Activated CD8-positive, alpha-beta T cell treated with anti-CD3 and anti-CD28 coated beads, Interleukin-2, amount 10 ng/mL, durations not matched to agents 7 days and 5 days (primary cell): ENCODE measurements around the gene TFCP2L1. TPM values are rescaled to one million over a fixed set of nuclear protein-coding genes. Genes with fewer than 3 reads are reported as not detected.

Experiments used
- ATAC-seq: fragments of 150-1000 bp; cut with Tn5 transposase; one replicate; pipeline ENCODE4 v1.10.0; 2021; ENCODE audit warnings: moderate library complexity
- CTCF ChIA-PET: fragments of 350-600 bp; sonication (Branson Sonifier 250); formaldehyde crosslinking; loops from one replicate; lab custom pipeline; 2021; ENCODE audit warnings: antibody characterized with exemption; lab: Charles Lee
- POLR2A ChIA-PET: fragments of 350-600 bp; sonication (Branson Sonifier 250); formaldehyde crosslinking; loops from one replicate; lab custom pipeline; 2021; ENCODE audit warnings: antibody characterized with exemption; lab: Charles Lee
- DNase-seq: peaks from one replicate; pipeline ENCODE4 v3.0.0-alpha.2; 2020
- H3K27ac Mint-ChIP-seq: one replicate; pipeline ENCODE4 v1.8.0; 2021; ENCODE audit warnings: mild to moderate bottlenecking, mixed read lengths
- H3K27me3 Mint-ChIP-seq: one replicate; pipeline ENCODE4 v1.8.0; 2021; ENCODE audit warnings: low read depth, mixed read lengths
- H3K36me3 Mint-ChIP-seq: one replicate; pipeline ENCODE4 v1.8.0; 2021; ENCODE audit warnings: low read depth, mixed read lengths
- H3K4me1 Mint-ChIP-seq: one replicate; pipeline ENCODE4 v1.8.0; 2021; ENCODE audit warnings: low read depth, mixed read lengths
- H3K4me3 Mint-ChIP-seq: one replicate; pipeline ENCODE4 v1.8.0; 2021; ENCODE audit warnings: mild to moderate bottlenecking, mixed read lengths
- H3K9me3 Mint-ChIP-seq: one replicate; pipeline ENCODE4 v1.8.0; 2022; ENCODE audit warnings: mixed read lengths; ENCODE audit not compliant: insufficient read depth
- total RNA-seq, 2 experiments: library from RNA; stranded (reverse); gene quantifications; one replicate each; pipeline ENCODE4 v1.2.3, GENCODE V29; 2021

Gene TFCP2L1
- total RNA-seq, 2 experiments from 2014 or later = 0.16 TPM; not detected in 1

DNA sequence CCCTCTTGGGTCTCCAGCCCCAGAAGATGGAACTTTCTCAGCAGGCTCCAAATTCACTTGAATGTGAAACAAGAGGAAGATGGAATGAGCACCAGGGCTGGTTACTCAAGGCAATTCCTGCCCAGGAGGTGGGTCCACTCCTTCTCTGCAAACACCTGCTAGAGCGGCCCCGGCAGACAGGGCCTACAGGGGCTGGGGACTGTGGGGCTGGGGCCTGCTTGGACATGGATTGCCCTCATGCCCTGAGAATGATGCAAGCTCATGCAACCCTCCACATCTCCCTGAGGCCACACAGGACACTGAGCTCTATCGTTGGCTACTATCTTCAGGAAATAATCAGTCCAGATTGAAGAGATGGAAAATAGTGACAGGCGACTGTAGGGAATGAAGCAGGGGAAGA lies 39.1 kb downstream of the TFCP2L1 start:
- ATAC-seq = no peak
- H3K9me3 Mint-ChIP-seq = no peaks in the 10 kb centered on the region
- H3K27me3 Mint-ChIP-seq = no peaks in the 10 kb centered on the region
- H3K36me3 Mint-ChIP-seq = no peaks in the 10 kb centered on the region
- no peak overlapping the region for H3K4me3 Mint-ChIP-seq
- DNase-seq = no peak
- ChIA-PET POLR2A (no interaction called here), CTCF (no interaction called here)
- H3K4me1 Mint-ChIP-seq = no peaks in the 10 kb centered on the region
- H3K27ac Mint-ChIP-seq = no peak overlapping the region

DNA sequence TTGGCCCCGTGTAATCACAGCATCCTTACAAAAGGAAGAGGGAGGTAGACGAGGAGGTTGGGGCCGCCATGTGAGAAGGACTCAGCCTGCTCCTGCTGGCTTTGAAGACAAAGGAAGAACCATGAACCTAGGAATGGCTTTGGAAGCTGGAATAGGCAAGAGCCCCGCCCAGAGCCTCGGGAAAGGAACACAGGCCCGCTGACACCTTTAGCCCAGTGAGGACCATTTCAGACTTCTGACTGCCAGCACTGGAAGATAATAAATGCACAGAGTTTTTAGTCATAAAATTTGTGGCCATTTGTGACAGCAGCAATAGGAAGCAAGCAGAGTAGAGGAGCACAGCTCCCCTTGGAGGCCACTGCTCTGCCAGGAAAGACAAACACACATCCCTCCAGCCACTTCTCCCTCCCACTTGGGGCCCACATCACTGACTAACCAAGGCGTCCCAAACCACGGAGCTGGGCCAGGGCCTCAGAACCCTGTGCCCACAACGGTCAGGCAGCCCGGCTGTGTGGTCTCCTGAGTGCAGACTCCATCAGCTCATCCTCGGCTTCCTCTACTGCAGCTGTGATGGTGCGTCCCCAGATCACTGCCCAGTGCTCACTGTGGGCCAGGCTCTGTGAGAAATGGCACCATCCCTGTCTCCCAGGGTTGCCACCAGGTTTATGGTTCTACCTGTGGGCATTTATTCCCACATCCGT lies 39.7 kb downstream of the TFCP2L1 start:
- ChIA-PET CTCF (no interaction called here), POLR2A (no interaction called here)
- no peak for ATAC-seq
- no peak overlapping the region for H3K27ac Mint-ChIP-seq
- H3K27me3 Mint-ChIP-seq = no peaks in the 10 kb centered on the region
- H3K9me3 Mint-ChIP-seq = no peaks in the 10 kb centered on the region
- no peak overlapping the region for H3K4me3 Mint-ChIP-seq
- DNase-seq = no peak
- no peaks in the 10 kb centered on the region for H3K4me1 Mint-ChIP-seq
- no peaks in the 10 kb centered on the region for H3K36me3 Mint-ChIP-seq

DNA sequence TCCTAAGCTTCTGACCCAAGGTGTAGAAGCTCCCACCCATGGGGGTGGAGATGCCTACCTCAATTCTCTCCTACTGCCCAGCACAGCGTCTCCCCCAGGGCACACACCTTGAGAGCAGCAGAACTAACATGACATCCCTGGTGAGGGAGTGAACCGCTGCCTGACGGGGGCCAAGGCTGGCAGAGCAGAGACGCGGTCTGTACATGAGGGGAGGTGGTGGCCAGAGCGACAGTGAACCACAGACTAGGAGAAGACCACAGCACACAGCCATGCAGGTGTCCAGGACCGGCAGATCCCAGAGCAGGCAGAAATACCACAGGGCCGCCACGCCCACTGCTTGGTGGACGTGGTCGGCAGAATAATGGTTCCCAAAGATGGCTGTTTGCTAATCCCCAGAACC lies 40.4 kb downstream of the TFCP2L1 start:
- no peaks in the 10 kb centered on the region for H3K4me1 Mint-ChIP-seq
- no peaks in the 10 kb centered on the region for H3K27me3 Mint-ChIP-seq
- H3K36me3 Mint-ChIP-seq = no peaks in the 10 kb centered on the region
- CTCF ChIA-PET = no interaction called here
- no peak for DNase-seq
- H3K27ac Mint-ChIP-seq = no peak overlapping the region
- H3K9me3 Mint-ChIP-seq = no peaks in the 10 kb centered on the region
- POLR2A ChIA-PET = no interaction called here
- no peak for ATAC-seq
- no peak overlapping the region for H3K4me3 Mint-ChIP-seq

DNA sequence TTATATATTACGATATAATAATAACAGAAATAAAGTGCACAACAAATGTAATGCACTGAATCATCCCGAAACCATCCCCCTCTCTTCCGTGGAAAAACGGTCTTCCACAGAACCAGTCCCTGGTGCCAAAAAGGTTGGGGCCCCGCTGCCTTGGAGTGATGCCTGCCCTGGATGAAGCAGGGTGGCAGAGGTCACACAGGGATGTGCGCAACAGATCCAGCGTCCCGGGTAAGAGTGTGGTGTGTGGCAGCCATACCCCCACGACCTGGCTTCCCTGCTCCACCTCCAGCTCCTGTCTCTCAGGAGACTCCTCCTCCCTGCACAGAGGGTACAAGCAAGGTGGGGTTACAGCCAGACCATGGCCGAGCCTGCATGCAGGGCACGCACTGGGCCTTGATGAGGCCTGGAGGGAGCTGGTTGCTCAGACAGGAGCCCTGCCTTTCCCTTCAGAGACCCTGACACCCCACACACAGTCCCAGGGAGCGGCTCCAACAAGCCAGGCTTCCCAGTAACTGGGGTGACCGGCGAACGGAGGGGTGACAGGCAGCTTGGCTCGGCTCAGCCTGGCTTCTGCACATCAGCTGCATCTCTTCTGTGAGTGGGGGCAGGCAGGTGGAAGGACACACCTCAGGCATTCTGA lies 41.1 kb downstream of the TFCP2L1 start:
- ATAC-seq (no peak), DNase-seq (no peak)
- Mint-ChIP-seq H3K36me3 (no peaks in the 10 kb centered on the region), H3K27ac (no peak overlapping the region), H3K27me3 (no peaks in the 10 kb centered on the region), H3K4me3 (no peak overlapping the region), H3K4me1 (no peaks in the 10 kb centered on the region), H3K9me3 (no peaks in the 10 kb centered on the region)
- ChIA-PET POLR2A (no interaction called here), CTCF (interaction anchor here (1.3 kb wide), 1 partner anchor 8 kb away, joined by 3 read pairs; no protein-coding TSS in a partner anchor)

DNA sequence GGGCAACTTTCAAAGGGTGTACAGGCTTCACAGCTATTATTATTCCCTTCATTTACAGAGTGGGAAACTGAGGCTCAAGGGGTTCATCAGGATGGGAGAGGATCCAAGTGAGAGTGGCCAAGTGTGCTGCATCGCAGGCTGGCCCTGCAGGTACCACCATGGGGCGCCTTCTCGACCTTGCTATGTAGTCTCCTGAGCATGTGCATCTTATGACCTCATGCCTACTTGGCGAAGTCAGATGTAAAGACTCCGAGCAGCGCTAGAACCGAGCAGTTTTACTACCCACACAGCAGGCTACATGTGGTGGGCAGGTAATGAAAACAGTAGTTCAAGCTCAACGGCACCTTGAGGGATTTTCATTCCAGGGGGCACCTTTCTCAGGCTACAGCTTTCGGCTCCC lies 42.0 kb downstream of the TFCP2L1 start:
- Mint-ChIP-seq H3K9me3 (no peaks in the 10 kb centered on the region), H3K4me3 (no peak overlapping the region), H3K27ac (no peak overlapping the region), H3K36me3 (no peaks in the 10 kb centered on the region), H3K27me3 (no peaks in the 10 kb centered on the region), H3K4me1 (no peaks in the 10 kb centered on the region)
- POLR2A ChIA-PET = no interaction called here
- DNase-seq (no peak), ATAC-seq (no peak)
- CTCF ChIA-PET = interaction anchor here (1.3 kb wide), 1 partner anchor 9 kb away, joined by 3 read pairs; no protein-coding TSS in a partner anchor

DNA sequence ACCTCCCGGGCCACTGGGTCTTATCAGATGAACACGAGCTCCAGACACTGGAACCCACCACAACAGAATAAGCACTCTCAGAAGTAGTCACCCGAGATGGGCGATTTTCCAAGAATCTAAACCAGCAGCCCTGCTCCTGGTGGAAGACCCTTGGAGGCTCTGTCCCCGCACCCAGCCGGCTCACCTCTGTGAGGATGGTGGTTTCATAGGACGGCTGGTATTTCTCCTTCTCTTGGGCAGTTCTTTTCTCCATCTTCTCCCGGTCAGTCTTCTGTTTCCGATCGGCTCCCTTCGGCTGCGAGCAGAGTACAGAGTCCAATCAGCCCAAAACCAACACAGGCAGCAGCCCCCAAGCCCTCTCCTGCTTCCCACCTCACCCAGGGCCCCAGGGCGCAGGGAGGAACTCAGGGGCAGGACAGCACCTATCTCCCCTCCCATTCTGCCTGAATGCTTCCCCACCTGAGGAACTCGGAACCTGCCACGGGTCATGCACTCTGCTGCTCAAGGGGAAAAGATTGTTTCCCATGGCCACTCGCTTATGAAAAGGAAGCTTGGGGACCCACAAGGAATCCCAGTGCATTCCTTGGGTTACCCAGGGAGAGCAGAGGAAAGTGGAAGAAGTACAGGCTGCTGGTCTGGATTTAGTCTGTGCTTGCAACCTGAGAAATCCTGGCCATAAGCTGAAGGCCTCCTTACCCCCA lies 42.7 kb downstream of the TFCP2L1 start:
- ChIA-PET POLR2A (no interaction called here), CTCF (interaction anchor here (1.3 kb wide), 1 partner anchor 10 kb away, joined by 3 read pairs; no protein-coding TSS in a partner anchor)
- no peaks in the 10 kb centered on the region for H3K9me3 Mint-ChIP-seq
- H3K36me3 Mint-ChIP-seq = no peaks in the 10 kb centered on the region
- no peak overlapping the region for H3K27ac Mint-ChIP-seq
- H3K27me3 Mint-ChIP-seq = no peaks in the 10 kb centered on the region
- H3K4me1 Mint-ChIP-seq = no peaks in the 10 kb centered on the region
- DNase-seq = no peak
- H3K4me3 Mint-ChIP-seq = no peak overlapping the region
- ATAC-seq = no peak

DNA sequence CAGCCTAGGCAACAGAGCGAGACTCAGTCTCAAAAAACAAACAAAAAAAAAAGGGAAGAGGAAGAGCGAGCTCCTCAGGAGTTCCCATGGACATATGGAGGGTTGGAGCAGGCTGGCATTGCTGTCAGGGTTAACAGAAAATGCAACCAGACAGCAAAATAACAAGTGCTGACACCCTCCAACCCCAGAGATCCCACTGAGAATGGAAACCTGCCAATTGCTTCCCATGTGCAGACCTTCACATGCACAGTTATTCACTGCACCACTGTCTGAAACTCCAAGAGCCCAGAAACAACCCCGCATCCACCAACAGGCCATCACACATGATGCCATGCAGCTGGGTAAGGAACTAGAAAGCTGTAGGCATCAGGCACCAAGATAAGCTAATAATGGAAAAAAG lies 43.5 kb downstream of the TFCP2L1 start:
- DNase-seq = no peak
- no peaks in the 10 kb centered on the region for H3K36me3 Mint-ChIP-seq
- H3K4me1 Mint-ChIP-seq = no peaks in the 10 kb centered on the region
- no peak overlapping the region for H3K4me3 Mint-ChIP-seq
- no peak for ATAC-seq
- no peak overlapping the region for H3K27ac Mint-ChIP-seq
- H3K9me3 Mint-ChIP-seq = no peaks in the 10 kb centered on the region
- ChIA-PET CTCF (no interaction called here), POLR2A (no interaction called here)
- no peaks in the 10 kb centered on the region for H3K27me3 Mint-ChIP-seq

DNA sequence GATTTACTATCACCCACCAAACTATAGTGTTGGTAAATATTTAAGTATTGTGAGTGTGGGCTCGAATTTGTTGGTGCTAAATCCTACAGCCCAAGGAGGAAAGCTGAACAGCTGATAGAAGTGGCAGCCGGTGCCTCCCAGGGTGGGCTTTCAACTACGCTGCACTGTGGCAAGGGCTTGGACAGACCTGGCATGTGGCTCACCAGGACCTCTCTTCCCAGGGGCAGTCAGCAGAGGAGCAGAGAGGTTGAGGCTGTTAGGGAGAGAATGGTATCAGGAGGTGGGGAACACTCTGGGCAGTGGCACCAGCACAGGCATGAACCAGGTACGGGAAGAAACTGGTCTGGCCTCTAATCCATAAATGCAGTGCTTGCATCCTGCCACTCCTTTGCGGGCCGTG lies 44.6 kb downstream of the TFCP2L1 start:
- DNase-seq = no peak
- CTCF ChIA-PET = no interaction called here
- Mint-ChIP-seq H3K27me3 (no peaks in the 10 kb centered on the region), H3K4me3 (no peak overlapping the region), H3K27ac (no peak overlapping the region), H3K4me1 (no peaks in the 10 kb centered on the region), H3K36me3 (no peaks in the 10 kb centered on the region), H3K9me3 (no peaks in the 10 kb centered on the region)
- POLR2A ChIA-PET = no interaction called here
- ATAC-seq = no peak

DNA sequence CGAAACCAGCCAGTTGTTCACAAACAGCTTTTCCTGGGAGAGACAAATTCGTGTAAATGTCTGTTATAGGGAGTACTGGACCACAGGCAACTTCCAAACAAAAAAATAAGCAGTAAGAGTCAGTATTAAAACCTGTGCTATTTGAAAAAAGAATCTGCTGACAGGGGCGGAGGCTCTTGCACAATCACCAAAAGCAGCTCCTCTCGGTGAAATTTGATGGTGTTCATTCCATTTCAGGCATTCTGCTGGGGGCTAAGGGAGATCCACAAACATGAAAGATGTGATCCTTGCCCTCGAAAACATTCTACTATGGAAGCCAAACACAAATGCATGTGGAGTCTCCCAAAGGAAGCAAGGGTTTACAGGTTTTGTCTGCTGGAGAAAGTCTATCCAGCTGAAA lies 45.0 kb downstream of the TFCP2L1 start:
- Mint-ChIP-seq H3K27me3 (no peaks in the 10 kb centered on the region), H3K4me3 (no peak overlapping the region), H3K9me3 (no peaks in the 10 kb centered on the region), H3K27ac (no peak overlapping the region), H3K36me3 (no peaks in the 10 kb centered on the region), H3K4me1 (no peaks in the 10 kb centered on the region)
- DNase-seq (no peak), ATAC-seq (no peak)
- ChIA-PET POLR2A (no interaction called here), CTCF (no interaction called here)

DNA sequence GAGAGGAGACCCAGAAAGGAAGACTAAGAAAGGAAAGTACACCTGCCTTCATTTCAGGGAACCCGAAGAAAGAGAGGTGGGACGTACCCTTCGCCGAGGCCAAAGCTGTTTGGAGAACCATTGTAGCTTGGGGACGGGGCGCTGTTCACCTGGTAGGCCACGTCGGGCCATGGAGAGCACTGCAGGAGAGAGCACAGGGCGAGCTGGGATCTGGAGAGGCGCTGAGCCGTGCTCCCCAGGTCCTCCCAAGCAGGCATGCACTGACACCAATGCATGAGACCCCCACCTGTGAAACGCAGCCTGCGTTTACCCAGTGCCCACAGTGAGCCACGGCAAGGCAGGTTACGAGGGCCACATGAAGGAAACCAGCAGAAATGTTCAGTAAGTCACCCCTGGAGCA lies 45.5 kb downstream of the TFCP2L1 start:
- DNase-seq (no peak), ATAC-seq (no peak)
- H3K27me3 Mint-ChIP-seq = no peaks in the 10 kb centered on the region
- H3K4me3 Mint-ChIP-seq = no peak overlapping the region
- no peak overlapping the region for H3K27ac Mint-ChIP-seq
- ChIA-PET CTCF (no interaction called here), POLR2A (no interaction called here)
- no peaks in the 10 kb centered on the region for H3K9me3 Mint-ChIP-seq
- no peaks in the 10 kb centered on the region for H3K36me3 Mint-ChIP-seq
- no peaks in the 10 kb centered on the region for H3K4me1 Mint-ChIP-seq

DNA sequence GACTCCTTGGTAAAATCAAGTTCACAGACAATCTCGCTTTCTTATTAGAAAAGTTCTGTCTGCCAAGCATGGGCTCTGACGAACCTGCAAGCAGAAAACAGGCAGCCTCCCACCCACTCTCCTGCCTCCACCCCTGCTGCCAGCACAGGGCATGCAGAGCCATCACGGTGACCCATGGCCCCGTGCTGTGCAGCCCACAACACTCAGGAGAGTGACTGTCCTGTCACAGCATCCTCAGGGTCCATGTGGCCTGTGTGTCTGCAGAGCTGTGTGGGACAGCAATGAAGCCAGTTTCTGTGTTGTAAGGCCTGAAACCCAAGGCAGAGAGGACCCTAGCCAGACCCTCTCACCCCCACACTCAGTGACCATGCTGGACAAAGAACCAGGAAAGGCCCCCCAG lies 46.2 kb downstream of the TFCP2L1 start:
- Mint-ChIP-seq H3K4me1 (no peaks in the 10 kb centered on the region), H3K27ac (no peak overlapping the region), H3K27me3 (no peaks in the 10 kb centered on the region), H3K9me3 (no peaks in the 10 kb centered on the region), H3K4me3 (no peak overlapping the region), H3K36me3 (no peaks in the 10 kb centered on the region)
- ChIA-PET POLR2A (no interaction called here), CTCF (no interaction called here)
- no peak for ATAC-seq
- DNase-seq = no peak

DNA sequence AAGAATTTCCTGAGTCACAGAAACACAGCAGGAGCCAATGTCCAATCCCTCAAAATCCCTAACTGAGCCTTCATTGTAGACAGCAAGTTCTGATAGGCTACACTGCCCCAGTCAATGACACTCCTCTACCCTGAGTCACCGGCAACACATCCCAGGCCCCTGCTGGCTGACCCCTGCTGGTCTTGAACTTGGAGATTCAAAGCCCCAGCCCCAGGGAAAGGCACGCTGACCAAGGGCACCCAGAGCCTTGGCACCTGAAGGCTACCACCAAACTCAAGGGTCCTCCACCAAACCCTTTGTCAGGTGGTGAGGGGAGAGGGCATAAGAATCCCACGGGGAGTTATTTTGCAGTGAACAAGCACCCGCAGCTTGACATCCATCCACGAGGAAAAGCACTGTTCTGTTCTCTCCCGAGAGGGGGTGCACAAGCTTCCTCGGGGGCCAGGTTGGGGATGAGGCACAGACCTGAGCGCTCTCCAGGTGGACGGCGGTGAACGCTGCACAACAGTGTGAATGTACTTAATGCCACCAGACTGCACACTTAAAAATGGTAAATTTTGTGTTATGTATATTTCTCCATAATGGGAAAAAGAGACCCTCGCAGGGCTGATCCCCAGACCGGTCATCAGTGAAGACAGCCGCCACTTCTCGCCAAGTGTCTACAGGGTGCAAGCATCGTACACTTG lies 46.9 kb downstream of the TFCP2L1 start:
- Mint-ChIP-seq H3K36me3 (no peaks in the 10 kb centered on the region), H3K27ac (no peak overlapping the region), H3K9me3 (no peaks in the 10 kb centered on the region), H3K27me3 (no peaks in the 10 kb centered on the region), H3K4me3 (no peak overlapping the region), H3K4me1 (no peaks in the 10 kb centered on the region)
- DNase-seq (no peak), ATAC-seq (no peak)
- ChIA-PET CTCF (no interaction called here), POLR2A (no interaction called here)
